Kidney tubule cell (primary cell): ENCODE results near the gene SERPINC1.
"Not testable (repeated sequence)": the region's sequence is repeated elsewhere in the genome, so short reads cannot be mapped to it uniquely, and the experiment has no call there.

ENCODE experiments used
- DNase-seq: peaks from one replicate; pipeline ENCODE4 v3.0.0-alpha.2; 2018; ENCODE audit warnings: low spot score

SERPINC1 gene

DNA sequence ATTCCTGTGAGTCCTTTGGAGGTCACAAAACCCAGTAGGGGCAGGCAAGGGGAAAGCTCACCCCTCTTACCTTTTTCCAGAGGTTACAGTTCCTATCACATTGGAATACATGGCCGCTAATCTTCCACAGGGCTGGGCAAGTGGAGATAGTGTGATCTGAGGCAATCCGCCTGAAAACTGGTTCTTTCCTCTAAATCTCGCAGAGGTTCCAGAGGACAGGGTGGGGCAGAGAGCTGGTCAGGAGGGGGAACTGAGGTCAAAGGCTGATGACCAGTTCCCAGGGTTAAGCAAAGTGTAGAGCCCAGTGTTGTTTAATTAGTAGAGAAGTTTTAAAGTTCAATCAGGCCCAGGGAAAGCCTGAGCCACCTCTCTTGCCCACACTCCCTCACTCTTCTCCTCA is at the start of gene SERPINC1:
Gene SERPINC1, minus strand, starts transcription at position 179 of the 400 bp plus-strand sequence. Its CDS starts 68 bp downstream, at position 111.
- no peak for DNase-seq

DNA sequence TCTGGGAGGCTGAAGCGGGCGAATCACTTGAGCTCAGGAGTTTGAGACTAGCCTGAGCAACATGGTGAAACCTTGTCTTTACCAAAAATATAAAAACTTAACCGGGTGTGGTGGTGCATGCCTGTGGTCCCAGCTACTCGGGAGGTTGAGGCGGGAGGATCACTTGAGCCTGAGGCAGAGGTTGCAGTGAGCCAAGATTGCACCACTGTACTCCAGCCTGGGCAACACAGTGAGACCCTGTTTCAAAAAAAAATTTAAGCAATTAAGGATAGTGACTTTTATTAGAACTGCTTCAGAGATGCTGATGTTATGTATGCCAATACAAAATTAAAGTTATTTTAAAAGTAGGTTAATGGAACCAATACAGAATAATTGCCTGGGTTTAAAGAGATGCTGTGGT is 48.8 kb upstream of the SERPINC1 start:
- DNase-seq, result not testable (repeated sequence)

DNA sequence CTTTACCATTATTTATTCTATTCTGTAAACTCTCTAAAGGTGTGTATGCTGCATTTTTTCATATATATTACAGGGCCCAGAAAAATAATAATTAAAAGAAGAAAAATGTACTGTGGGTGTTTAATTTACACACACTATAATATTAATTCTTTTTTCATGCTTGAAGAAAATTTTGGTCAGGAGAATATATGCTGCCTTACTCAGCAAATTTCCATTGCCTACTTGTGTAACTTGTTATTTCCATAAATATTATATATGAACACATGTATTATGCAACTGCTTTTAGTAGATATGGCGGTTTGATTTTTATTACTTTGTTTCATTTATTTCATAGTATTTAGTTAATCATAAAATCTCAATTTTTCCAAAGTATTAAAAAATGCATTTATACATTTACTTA is 46.4 kb upstream of the SERPINC1 start:
- no peak for DNase-seq

DNA sequence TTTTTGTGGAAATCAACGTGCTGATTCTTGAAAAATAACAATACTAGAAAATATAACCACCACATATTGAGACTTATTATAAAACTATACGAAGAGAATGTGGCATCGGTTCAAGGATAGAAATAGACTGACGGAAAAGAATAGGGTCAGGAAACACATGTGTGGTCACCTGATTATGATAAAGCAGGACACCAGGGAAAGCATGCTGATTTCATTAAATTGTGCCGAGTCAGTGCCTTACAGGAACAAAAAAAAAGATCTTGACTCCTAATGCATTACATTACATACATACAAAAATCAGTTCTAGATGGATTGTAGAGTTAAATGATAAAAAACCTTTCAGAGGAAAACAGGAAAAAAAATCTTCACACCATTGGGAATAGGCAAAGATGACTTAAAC is 43.5 kb upstream of the SERPINC1 start:
- no peak for DNase-seq

DNA sequence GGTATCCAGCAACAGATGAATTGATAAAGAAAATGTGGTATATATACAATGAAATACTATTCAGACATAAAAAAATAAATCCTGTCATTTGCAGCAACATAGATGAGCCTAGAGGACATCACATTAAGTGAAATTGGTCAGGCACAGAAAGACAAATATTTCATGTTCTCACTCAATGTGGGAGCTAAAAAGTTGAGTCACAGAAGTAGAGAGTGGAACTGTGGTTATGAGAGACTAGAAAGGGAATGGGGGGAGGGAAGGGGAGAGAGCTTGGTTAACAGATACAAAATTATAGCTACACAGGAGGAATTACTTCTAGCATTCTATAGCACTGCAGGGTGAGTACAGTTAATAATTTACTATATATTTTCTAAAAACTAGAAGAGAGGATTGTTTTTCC is 37.1 kb upstream of the SERPINC1 start:
- DNase-seq, result peak; percentile 54

DNA sequence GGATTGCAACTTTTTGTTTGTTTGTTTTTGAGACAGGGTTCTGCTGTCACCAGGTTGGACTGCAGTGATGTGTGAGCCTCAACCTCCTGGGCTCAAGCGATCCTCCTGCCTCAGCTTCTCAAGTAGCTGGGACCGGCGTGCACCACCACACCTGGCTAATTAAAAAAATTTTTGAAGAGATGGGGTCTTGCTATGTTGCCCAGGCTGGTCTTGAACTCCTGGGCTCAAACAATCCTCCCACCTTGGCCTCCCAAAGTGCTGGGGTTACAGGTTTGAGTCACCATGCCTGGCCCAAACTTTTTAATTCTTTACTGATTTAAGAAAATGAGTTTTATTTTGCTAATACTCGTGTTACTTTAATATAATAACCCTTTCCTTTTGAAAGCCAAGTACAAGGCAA is 31.5 kb upstream of the SERPINC1 start:
- DNase-seq, result no peak

DNA sequence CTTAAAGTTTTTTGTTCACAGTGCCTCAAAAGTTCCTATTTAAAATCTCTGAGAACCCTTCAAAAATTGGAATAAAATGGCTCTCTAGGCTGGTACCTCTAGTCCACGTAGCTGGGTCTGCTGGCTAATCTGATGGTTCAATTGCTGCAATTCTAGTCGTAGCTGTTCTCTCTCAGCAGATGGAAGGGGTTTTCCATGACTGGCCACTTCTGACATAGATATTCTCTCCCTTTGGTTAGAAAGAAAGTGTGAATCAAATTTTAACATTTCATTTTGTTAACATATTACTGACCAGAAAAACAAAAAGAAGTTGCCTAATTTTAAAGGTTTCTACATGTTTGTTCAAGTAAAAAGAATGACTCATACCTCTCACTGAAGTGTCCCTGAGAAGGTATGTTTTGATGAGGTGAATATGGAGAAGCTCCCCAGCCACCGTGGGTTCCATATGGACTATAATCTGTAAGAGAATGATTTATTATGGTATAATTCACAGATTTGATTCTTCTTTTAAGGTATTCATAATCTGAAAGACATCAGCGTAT is 29.3 kb upstream of the SERPINC1 start:
- DNase-seq, result no peak

DNA sequence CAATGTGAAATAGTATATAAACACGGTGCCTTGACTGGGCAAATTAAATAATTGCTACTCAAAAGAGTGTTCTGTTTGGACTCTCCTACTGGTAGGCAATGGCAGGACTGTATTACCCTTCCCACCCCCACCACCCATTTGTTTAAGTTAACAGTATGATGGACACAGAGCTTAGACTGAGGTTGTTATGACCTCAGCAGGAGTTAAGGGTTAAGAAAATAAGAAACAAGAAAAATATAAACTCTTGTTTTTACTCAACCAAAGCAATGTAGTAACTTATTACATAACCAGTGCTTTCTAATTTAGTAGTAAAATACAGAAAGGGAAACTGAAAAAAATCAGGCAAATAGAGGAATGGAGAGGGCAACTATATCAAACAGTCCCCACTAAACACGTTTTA is 19.9 kb upstream of the SERPINC1 start:
- DNase-seq, result no peak

DNA sequence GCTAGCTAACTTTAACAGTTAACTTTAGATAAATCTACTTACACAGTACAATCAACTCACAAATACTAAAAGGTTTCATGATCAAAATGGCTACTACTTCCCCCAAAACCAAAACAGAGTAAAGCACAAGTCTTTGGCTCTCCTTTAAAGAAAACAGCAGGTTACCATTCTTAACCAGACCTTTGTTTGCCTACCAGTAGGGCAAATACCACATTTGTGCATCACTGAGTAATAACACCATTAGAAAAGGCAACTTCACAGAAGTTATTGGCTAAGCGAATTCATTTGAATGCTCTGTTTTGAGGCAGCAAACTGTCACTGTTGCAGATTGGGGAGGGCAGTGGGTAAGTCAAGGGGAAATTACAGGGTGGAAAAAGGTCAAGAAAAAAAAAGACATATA is 17.3 kb upstream of the SERPINC1 start:
- DNase-seq, result no peak

DNA sequence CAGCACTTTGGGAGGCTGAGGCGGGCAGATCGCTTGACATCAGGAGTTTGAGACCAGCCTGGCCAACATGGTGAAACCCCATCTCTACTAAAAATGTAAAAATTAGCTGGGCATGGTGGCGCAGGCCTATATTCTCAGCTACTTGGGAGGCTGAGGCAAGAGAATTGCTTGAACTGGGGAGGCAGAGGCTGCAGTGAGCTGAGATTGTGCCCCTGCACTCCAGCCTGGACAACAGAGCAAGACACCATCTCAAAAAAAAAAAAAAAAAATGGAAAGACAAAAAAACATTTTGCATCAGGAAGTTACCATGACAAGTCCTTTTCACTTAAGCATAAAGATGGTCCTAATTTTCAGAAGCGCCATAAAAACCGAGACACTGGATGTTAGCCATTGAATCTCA is 13.4 kb upstream of the SERPINC1 start:
- not testable (repeated sequence) for DNase-seq

DNA sequence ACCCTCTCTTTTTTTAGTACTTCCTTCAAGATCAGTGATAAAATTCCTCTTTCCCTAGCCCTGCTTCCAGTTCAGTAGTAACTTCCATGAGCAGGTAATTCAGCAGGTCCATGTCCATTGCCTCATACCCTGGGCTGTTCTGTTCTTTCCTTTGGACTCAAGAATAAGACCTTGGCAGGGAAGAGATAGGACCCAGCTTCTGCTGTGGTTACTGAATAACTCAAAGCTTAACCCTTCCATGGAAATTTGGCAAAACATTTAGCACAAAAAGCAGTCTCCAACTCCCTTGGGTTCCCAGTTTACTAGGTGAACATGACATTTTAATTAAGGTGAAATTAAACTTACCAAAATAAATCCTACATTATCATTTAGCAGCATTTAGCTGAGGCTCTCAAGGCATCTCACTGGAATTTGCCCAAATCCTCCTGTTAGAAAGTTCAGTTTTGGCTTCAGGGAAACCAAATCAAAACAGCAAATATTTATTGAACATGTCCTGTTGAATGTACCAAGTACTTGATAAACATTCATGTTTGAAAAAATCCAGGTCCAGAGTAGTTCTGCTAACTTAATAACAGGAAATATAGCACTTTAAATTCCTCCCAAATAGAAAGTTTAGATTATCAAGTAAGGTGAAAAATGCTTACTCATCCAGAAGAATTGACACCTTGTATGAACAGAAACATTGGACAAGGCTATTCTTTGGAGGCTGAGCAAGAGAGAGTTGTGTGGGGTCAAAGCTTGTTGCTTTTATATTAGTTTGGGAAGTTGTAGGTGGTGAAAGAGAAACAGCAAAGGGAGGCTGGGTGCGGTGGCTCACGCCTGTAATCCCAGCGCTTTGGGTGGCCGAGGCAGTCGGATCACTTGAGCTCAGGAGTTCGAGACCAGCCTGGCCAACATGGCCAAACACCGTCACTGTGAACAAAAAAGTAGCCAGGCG is 8.4 kb upstream of the SERPINC1 start:
- DNase-seq, result no peak

DNA sequence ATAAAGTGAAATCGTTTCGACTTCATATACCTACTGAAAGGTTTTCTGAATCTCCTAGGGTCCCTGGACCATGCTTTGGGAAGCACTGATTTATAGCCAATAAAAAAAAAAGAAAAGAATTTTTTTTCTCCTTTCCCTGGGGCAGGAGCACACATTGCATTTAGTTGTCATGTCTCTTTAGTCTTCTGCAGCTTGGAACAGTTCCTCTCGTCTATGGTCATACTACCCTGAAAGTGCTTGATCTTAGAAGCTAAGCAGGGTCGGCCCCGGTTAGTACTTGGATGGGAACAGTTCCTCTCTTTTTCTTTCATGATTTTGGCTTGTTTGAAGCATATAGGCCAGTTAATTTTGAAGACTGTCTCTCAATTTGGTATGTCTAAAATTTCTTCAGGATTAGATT is 3.7 kb upstream of the SERPINC1 start:
- DNase-seq, result no peak

DNA sequence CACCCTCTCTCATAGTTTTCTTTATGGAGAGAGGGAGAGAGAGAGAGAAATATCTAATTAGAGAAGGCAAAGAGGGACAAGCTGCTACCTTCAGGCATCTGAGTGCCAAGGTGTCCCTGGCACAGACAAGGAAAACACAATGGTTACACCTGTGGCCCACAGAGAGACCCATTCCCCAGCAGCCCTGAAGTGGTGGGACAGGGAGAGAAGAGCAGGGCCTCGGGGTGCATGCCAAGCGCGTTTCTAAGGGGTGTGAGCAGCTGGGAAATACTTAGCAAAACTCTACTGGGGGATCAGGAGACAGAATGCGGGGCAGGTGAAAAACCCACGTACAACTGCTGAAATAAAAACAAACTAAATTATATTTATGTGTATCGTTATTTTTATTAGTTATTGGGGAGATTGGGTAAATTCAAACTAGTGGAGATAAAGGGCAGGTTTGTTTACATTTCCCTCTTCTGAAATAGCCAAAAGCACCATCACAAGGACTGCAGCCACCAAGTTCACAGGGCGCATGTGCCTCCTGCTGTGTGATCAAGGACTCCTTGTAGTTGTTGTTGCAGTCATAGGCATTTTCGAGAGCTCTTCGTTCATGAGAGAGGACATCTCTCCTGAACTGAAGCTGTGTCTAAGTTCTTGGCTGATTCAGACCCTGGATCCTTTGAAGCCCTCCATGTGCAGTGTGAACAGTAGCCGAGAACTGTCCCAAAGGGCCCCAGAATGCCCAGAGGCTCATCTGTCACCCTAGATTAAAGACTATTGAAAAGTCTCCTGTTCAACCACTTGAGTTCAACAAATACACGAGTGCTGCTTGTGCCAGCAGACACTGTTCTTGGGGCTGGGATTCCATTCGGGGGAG is 737 bp upstream of the SERPINC1 start:
- DNase-seq, result no peak

DNA sequence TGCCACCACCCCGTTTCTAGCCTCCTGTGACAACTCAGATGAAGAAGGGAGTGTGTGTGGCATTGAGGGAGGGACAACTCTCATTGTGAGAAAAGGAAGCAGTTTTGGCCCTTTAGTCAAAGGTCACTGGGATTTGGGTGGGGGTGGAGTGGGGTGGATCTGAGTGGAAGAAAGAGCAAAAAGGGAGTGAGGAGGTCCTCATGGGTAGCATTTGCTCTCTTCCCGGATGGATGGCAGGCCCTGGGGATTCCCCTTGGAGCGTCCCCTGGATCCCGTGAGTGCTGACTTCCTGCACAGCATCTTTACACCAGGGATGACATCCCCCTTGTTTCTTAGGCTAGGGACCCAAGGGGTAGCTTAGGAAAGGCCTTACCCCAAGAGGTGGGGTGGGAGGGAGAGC is 460 bp downstream of the SERPINC1 start:
- no peak for DNase-seq

DNA sequence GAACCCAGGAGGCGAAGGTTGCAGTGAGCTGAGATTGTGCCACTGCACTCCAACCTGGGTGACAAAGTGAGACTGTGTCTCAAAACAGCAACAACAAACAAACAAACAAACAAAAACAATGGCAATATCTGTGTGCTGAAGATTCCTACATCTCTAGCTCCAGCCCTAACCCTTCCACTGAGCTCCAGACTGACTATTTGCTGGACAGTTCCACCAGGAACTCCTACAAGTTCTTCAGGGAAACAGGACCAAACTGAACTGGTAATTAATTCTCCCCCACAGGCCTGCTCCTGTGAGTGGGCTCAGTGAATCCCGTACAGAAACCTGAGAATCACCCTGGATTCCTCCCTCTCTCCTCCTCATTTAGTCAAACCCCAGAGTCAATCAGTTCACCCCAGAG is 1.5 kb downstream of the SERPINC1 start:
- DNase-seq, result no peak

DNA sequence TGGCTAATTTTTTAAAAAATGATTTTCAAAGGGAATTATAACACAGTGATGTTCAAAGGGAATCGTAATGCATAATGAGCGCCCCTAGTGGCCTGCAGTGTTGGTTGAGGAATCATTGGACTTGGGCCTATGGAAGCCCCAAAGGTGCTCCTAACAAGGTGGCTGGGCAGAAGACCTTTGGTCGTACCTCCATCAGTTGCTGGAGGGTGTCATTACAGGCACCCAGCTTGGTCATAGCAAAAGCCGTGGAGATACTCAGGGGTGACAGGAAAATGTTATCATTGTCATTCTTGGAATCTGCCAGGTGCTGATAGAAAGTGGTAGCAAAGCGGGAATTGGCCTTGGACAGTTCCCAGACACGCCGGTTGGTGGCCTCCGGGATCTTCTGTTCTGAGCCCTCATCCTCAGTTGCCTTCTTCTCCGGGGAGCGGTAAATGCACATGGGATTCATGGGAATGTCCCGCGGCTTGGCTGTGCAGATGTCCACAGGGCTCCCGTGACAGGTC is 2.7 kb downstream of the SERPINC1 start:
- peak; percentile 20 for DNase-seq

DNA sequence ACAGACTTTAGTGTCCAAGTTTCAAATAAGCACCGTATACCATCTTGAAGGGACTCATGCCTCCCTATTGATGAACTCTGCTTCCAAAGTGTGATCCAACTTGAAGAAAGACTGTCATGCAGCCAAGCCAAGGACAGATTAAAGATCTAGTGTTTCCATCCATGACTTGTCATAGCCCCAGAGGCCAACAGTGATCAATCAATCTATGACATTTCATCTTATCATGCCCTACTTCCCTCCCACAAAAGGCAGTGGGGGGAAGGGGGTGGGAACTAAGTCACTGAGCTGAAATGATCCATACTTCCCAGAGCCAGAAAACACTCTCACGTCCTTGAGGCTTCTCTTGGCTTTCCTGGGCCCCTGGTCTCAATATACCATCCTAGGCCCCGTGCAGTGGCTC is 4.0 kb downstream of the SERPINC1 start:
- DNase-seq, result no peak

DNA sequence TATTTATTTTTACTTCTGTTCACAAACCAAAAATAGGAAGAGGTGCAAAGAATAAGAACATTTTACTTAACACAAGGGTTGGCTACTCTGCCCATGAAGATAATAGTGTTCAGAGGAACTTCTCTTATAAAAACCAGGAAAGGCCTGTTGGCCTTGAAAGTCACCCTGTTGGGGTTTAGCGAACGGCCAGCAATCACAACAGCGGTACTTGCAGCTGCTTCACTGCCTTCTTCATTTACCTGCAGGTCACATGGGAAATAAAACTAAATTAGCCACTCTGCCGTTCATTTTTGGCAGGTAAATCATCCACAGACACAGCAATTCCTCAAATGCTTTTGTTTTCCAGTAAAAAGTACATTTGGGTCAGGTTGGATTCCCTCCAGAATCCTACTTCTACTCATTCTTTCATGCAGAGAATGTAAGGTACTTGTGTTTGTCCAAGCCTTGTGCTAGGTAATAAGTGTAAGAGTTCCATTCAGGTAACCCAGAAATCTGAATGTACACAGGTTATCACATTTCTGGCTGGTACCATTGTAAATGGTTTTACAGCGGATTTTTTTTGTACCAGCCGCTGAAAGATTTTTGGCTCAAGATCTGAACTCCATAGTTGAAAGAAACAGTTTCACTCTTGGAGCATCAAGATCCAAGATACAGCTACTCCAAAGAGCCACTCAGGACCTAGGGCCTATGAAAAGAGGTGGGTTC is 13.1 kb downstream of the SERPINC1 start:
- no peak for DNase-seq

DNA sequence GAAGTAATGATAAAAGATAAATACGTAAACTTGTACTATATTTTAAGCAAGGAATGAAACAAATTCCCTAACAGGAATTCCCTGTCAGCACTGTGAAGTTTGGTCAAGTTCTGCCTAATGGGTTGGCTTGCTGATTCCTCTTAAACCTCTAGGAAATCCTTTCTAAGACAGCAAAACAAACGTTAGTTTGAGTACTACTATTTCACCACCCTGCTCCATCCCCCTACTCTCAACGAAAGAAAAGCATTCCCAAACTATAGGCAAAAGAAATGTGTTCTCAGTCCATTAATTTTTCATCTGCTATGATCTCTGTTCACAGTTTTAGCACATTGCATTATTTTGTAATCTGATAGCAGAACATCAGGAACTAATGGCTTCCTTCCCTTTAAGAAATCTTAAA is 16.1 kb downstream of the SERPINC1 start:
- DNase-seq, result no peak

DNA sequence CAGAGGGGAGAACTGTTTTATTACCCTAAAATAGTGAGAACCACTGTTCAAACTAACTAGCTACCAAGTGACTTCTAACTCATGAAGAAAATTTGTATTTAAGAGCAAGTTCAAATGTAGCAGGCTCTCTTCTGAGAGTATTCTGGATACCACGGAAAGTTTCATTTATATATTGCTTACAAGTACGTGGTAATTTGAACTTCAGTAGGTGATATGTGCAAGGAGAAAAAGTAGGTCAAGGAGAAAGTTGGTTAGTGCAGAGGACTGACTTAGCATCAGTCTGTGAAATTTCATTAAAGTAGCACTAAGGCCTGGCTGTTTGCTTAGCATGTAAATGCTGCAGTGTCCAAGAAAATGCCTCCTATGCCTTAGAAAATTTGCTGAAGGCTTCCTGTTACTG is 16.7 kb downstream of the SERPINC1 start:
- DNase-seq, result no peak

DNA sequence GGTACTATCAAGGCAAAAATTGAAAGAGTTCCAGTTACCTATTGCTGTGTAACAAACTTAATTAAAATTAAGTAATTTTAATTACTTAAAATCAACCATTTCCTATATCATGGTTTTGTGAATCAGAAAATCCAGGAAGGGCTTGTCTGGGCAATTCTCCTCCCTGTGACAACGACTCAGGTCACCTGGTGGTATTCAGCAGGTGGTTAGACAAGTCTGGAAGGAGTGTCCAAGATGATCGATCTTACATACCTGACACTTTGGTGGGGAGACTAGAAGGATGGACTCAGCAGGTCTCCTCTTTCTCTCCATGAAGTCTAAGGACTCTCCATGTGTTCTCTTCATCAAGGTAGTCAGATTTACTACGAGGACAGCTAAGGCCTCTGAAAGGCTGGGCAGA is 22.9 kb downstream of the SERPINC1 start:
- DNase-seq, result no peak

DNA sequence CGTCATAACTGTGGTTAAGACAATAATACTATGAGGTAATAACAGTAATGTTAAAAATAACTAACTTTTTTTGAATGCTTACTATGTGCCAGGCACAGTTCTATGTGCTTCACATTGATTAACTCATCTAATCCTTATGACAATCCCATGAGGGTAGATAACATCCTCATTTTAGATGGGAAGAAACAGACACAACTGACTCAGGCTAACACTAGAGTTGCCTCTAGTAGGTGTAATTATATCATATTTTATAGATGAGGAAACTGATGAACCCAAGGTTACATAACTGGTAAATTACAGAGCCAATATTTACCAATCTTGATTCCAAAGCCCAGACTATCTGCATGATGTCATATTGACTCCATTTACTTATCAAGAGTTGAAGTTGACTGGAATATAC is 23.5 kb downstream of the SERPINC1 start:
- DNase-seq, result no peak
